Hepatocyte (in vitro differentiated cells): ENCODE measurements around the gene BCAS3. TPM values are rescaled to one million over a fixed set of nuclear protein-coding genes. Genes with fewer than 3 reads are reported as not detected.

ENCODE experiments used
- DNase-seq: peaks from one replicate; pipeline ENCODE4 v3.0.0-alpha.2; 2016; ENCODE audit warnings: low spot score
- H2AFZ ChIP-seq: fragments of 200-600 bp; sonication (generic); 2 replicates; pipeline ENCODE4 v1.6.0; 2016; ENCODE audit warnings: antibody characterized with exemption, mild to moderate bottlenecking
- H3K27ac ChIP-seq: fragments of 200-600 bp; sonication (generic); 2 replicates; pipeline ENCODE4 v1.5.1; 2016; ENCODE audit warnings: mild to moderate bottlenecking
- H3K27me3 ChIP-seq: fragments of 200-600 bp; sonication (generic); 2 replicates; pipeline ENCODE4 v1.6.1; 2016
- H3K36me3 ChIP-seq: fragments of 200-600 bp; sonication (generic); replicated peaks from 2 replicates; pipeline ENCODE4 v1.5.1; 2016; ENCODE audit warnings: low read depth; ENCODE audit not compliant: insufficient read depth
- H3K4me1 ChIP-seq: fragments of 200-600 bp; sonication (generic); 2 replicates; pipeline ENCODE4 v1.5.1; 2016; ENCODE audit warnings: mild to moderate bottlenecking, moderate library complexity; ENCODE audit not compliant: insufficient read depth
- H3K4me2 ChIP-seq: fragments of 200-600 bp; sonication (generic); 2 replicates; pipeline ENCODE4 v1.6.0; 2016
- H3K4me3 ChIP-seq: fragments of 200-600 bp; sonication (generic); 2 replicates; pipeline ENCODE4 v1.5.1; 2016; ENCODE audit warnings: mild to moderate bottlenecking
- H3K79me2 ChIP-seq: fragments of 200-600 bp; sonication (generic); 2 replicates; pipeline ENCODE4 v1.6.0; 2017; ENCODE audit warnings: mild to moderate bottlenecking
- H3K9me2 ChIP-seq: fragments of 200-600 bp; sonication (generic); replicated peaks from 2 replicates; pipeline ENCODE4 v1.6.0; 2017; ENCODE audit warnings: mild to moderate bottlenecking; ENCODE audit not compliant: insufficient read depth
- H3K9me3 ChIP-seq: fragments of 200-600 bp; sonication (generic); 2 replicates; pipeline ENCODE4 v1.5.1; 2016; ENCODE audit warnings: low read depth, mild to moderate bottlenecking
- H4K20me1 ChIP-seq: fragments of 200-600 bp; sonication (generic); 2 replicates; pipeline ENCODE4 v1.6.0; 2016; ENCODE audit warnings: mild to moderate bottlenecking; ENCODE audit not compliant: insufficient read depth, poor library complexity, severe bottlenecking
- EZH2 ChIP-seq: fragments of 200-600 bp; sonication (generic); IDR thresholded peaks from 2 replicates; pipeline ENCODE4 v1.6.1; 2016; ENCODE audit warnings: antibody characterized with exemption, mild to moderate bottlenecking, borderline replicate concordance
- EZH2phosphoT487 ChIP-seq: fragments of 200-600 bp; sonication (generic); IDR thresholded peaks from one replicate; pipeline ENCODE4 v1.6.1; 2018; ENCODE audit warnings: antibody characterized with exemption, mild to moderate bottlenecking, low read depth, moderate library complexity; ENCODE audit not compliant: unreplicated experiment, severe bottlenecking
- WGBS: methylation state at CpG from one replicate; pipeline ENCODE4 v1.1.6; 2016; ENCODE audit warnings: low lambda C conversion rate; ENCODE audit errors: missing lambda C conversion rate; 5-methylcytosine and 5-hydroxymethylcytosine counted together
- polyA plus RNA-seq: library from polyadenylated mRNA; unstranded; fragments of >200 nt; fragmentation: Nextera tagmentation; extraction: Ambion mirVana; gene quantifications from 2 replicates; pipeline ENCODE4 v1.2.1, GENCODE V29; 2016
- total RNA-seq: library from RNA; depleted of rRNA; stranded (reverse); fragments of >200 nt; gene quantifications from 2 replicates; pipeline ENCODE4 v1.2.3, GENCODE V29; 2014
- TF ChIP-seq, protein P1 (sequence below): fragments of 200-600 bp; sonication (generic); IDR thresholded peaks from 2 replicates; pipeline ENCODE4 v1.5.1; 2016; ENCODE audit warnings: antibody characterized with exemption, mild to moderate bottlenecking; ENCODE audit not compliant: poor library complexity

The BCAS3 gene
- total and polyA plus RNA-seq, 2 experiments from 2014 or later, result 16.5 to 58.8 TPM

DNA sequence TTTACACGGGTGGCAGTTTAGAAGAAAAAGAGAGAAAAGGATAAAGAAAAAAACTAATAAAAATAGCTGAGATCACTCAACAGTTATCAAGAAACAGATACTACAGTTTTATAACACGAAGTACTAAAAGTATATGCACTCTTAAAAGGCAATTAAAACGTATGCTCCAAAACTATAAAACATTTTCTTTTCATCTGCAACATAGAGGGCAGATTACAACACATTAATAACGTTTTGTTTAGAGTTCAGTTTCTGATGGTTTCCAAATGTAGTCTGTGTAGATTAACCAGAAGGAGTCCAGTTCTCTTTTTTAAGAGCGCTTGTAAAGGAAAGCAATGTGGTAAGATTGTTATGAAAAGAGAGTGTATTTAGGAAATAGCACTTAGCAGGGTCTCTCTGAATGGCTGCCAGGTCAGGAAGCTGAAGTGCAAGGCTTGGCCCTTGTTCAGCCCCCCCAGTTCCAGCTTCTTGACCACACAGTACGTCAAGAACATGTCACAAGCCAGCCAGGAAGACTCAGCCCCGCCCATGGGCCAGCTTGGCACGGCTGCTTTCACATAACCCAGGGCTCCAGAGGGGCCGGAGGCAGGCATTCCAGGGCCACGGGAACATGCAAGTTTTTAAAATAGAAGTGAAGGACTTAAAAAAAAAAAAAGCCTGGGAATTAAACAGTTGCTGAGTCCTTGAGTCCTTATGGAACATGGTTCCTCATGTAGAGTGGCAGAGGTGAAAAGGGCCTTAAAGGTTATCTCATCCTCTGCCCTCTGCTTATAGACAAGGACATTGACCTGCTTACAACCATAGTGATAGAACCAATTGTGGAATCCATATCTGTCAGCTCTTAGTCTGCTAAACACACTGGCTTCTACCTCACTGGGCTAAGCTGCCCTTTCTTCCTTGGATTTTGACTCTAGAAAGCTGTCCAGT lies 574.6 kb downstream of the BCAS3 start:
- H3K27ac ChIP-seq, result peak overlapping the region; percentile 93
- peak overlapping the region; percentile 34 for H3K4me2 ChIP-seq
- H3K9me2 ChIP-seq, result no peaks in the 10 kb centered on the region
- H3K36me3 ChIP-seq, result no peaks in the 10 kb centered on the region
- no peaks in the 10 kb centered on the region for H3K27me3 ChIP-seq
- no peak overlapping the region for H3K4me3 ChIP-seq
- no peaks in the 10 kb centered on the region for H3K79me2 ChIP-seq
- TF ChIP-seq EZH2phosphoT487, result peak; percentile 92
- TF ChIP-seq, protein P1, sequence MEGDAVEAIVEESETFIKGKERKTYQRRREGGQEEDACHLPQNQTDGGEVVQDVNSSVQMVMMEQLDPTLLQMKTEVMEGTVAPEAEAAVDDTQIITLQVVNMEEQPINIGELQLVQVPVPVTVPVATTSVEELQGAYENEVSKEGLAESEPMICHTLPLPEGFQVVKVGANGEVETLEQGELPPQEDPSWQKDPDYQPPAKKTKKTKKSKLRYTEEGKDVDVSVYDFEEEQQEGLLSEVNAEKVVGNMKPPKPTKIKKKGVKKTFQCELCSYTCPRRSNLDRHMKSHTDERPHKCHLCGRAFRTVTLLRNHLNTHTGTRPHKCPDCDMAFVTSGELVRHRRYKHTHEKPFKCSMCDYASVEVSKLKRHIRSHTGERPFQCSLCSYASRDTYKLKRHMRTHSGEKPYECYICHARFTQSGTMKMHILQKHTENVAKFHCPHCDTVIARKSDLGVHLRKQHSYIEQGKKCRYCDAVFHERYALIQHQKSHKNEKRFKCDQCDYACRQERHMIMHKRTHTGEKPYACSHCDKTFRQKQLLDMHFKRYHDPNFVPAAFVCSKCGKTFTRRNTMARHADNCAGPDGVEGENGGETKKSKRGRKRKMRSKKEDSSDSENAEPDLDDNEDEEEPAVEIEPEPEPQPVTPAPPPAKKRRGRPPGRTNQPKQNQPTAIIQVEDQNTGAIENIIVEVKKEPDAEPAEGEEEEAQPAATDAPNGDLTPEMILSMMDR, result no peak
- DNase-seq, result peak; percentile 87
- 29% methylated on average over 10 of the region's 10 CpGs for WGBS
- H3K4me1 ChIP-seq, result peaks cover 55% of the 10 kb centered on the region
- no peaks in the 10 kb centered on the region for H3K9me3 ChIP-seq
- H2AFZ ChIP-seq, result no peak overlapping the region
- no peaks in the 10 kb centered on the region for H4K20me1 ChIP-seq

DNA sequence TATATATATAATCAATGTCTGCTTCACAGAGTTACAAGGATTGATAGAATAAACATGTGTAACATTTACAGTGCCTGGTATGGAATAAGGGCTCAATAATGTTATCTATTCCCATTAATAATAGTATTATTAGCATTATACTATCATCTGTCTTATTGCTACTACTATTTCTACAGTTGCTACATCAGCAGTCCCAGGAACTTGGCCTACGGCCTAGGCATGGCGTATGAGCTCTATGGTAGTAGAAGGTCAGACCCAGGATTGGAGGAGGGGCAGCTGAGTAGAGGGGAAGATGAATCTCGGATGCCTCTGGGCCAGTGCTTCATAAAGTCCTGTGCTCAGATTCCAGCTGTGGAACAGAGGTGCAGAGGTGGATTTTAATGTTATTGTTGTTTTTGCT lies 575.7 kb downstream of the BCAS3 start:
- 49% methylated on average over 3 of the region's 3 CpGs for WGBS
- Histone ChIP-seq H3K79me2 (no peaks in the 10 kb centered on the region), H3K9me3 (no peaks in the 10 kb centered on the region), H3K4me2 (no peak overlapping the region), H3K36me3 (no peaks in the 10 kb centered on the region), H3K9me2 (no peaks in the 10 kb centered on the region), H3K27me3 (no peaks in the 10 kb centered on the region), H3K4me1 (peaks cover 49% of the 10 kb centered on the region), H3K27ac (peak overlapping the region; percentile 78), H3K4me3 (no peak overlapping the region), H4K20me1 (no peaks in the 10 kb centered on the region), H2AFZ (no peak overlapping the region)
- no peak for DNase-seq
- TF ChIP-seq, protein P1, result no peak
- TF ChIP-seq EZH2, result no peak
- TF ChIP-seq EZH2phosphoT487, result no peak

DNA sequence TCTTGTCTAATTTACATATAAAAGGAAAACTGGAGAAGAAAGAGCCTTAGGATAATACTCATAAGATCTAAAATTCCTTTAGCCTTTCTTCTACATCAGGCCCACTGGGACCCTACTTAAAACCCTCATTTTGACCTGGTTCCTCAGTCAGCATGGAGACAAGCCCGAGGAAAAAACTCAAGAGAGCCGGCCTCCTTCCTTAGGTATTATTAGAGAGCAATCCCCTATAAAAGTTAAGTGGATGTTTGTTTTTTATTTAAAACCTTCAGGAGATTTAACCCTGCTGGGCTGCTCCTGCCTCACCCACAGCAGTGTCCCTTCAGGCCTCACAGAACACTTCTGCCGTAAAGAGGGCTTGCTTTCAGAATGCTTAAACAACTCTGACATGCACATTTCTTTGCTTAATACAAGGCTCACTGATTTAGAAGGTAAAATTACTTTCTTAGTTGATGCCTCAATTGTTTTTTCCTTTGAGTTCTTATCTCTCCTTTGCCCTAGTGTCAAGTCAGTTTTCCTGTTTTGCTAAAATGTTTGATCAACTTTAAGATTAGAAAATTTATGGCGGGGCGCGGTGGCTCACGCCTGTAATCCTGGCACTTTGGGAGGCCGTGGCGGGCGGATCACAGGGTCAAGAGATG lies 576.4 kb downstream of the BCAS3 start:
- Histone ChIP-seq H3K9me3 (no peaks in the 10 kb centered on the region), H3K27ac (peak overlapping the region; percentile 78), H3K27me3 (no peaks in the 10 kb centered on the region), H3K9me2 (no peaks in the 10 kb centered on the region), H3K4me2 (peak overlapping the region; percentile 28), H3K36me3 (no peaks in the 10 kb centered on the region), H4K20me1 (no peaks in the 10 kb centered on the region), H3K4me3 (no peak overlapping the region), H2AFZ (peak overlapping the region; percentile 13), H3K79me2 (no peaks in the 10 kb centered on the region), H3K4me1 (peaks cover 50% of the 10 kb centered on the region)
- DNase-seq, result no peak
- no peak for TF ChIP-seq EZH2phosphoT487
- TF ChIP-seq, protein P1, result no peak
- no peak for TF ChIP-seq EZH2
- WGBS, result 32% methylated on average over 10 of the region's 10 CpGs
